ENCODE measurements around the gene AK5. TPM values are rescaled to one million over a fixed set of nuclear protein-coding genes. Genes with fewer than 3 reads are reported as not detected.

AK5 gene
- total and polyA plus RNA-seq, 2 donors (not counting 1 experiment from before 2014, with no cell fraction given) = 0.18 TPM; not detected in 1

DNA sequence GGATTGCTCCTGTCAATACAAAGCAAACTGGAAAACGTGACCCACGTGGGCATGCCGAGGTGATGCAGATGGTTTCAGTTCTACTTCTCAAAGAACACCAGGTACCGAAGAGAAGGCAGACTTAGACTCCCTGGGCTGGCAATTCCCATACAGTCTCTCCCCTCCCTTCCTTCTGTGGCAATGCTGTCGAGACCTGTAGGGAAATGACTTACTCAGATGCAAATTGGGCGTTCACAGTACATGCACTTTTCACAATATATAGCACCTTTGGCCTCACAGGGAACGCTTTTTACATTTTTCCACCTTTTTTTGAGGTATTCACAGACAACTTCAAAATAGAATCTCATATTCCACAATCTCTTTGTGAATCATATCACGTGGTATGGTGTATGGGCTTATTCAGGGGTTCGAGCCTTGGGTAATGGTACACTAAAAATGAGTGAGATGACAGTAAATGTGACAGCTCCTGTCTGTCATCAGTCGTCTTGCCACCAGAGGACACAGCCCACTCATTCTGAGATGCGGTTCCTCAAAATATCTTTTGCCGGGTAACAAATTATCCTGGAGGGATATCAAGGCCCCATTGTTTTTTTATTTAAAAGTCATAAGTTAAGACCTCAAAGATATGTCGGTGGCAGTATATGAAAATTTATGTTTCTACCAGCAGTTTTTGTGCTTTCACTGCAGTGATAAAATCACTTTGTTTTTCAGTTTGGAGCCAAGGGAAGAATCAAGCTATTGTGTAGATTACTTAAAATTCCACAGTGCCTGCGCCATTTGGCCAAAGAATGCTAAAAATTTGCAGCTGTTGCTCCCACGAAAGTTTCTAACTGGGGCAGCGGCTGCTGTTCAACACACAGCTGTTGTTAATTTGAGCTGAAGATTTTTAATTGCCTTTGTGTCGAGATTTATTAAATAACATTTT lies 232.3 kb downstream of the AK5 start:
- no peaks in the 10 kb centered on the region for H3K79me2 ChIP-seq (ENCODE audit: control insufficient read depth, insufficient read depth, low read length)
- no peak overlapping the region for H3K4me2 ChIP-seq (replicated peaks; ENCODE audit: low read depth, low read length, poor library complexity, severe bottlenecking)
- no peak overlapping the region for H3K4me3 ChIP-seq (ENCODE audit: control extremely low read depth in 1 of 5, extremely low read depth in 1 of 5, insufficient read depth in 1 of 5, low read depth in 2 of 5, low read length in 4 of 5)
- no peak overlapping the region for H3K27ac ChIP-seq (ENCODE audit: low read length in 2 of 2)
- TF ChIP-seq, protein P1, sequence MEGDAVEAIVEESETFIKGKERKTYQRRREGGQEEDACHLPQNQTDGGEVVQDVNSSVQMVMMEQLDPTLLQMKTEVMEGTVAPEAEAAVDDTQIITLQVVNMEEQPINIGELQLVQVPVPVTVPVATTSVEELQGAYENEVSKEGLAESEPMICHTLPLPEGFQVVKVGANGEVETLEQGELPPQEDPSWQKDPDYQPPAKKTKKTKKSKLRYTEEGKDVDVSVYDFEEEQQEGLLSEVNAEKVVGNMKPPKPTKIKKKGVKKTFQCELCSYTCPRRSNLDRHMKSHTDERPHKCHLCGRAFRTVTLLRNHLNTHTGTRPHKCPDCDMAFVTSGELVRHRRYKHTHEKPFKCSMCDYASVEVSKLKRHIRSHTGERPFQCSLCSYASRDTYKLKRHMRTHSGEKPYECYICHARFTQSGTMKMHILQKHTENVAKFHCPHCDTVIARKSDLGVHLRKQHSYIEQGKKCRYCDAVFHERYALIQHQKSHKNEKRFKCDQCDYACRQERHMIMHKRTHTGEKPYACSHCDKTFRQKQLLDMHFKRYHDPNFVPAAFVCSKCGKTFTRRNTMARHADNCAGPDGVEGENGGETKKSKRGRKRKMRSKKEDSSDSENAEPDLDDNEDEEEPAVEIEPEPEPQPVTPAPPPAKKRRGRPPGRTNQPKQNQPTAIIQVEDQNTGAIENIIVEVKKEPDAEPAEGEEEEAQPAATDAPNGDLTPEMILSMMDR (IDR thresholded peaks at IDR 0.05) = no peak
- TF ChIP-seq EZH2 (IDR thresholded peaks at IDR 0.05; ENCODE audit: borderline replicate concordance, insufficient read depth, low read depth, low read length, poor library complexity, severe bottlenecking) = no peak
- H3K9ac ChIP-seq (ENCODE audit: low read length) = no peak overlapping the region
- H3K27me3 ChIP-seq (replicated peaks in 1 of 4; ENCODE audit: control extremely low read depth in 1 of 4, control insufficient read depth in 3 of 4, insufficient read depth in 4 of 4, low read length in 3 of 4) = peaks cover 0 to 3% (median 0%) of the 10 kb centered on the region in 4 experiments
- intact Hi-C loops (cut with micrococcal nuclease) = no loop called here
- POLR2A ChIA-PET = no interaction called here
- H3K36me3 ChIP-seq (replicated peaks in 1 of 2; ENCODE audit: control extremely low read depth in 1 of 2, control insufficient read depth in 1 of 2, extremely low read depth in 1 of 2, insufficient read depth in 2 of 2, low read length in 1 of 2) = no peaks in the 10 kb centered on the region
- no peaks in the 10 kb centered on the region for H4K20me1 ChIP-seq (ENCODE audit: control insufficient read depth, insufficient read depth, low read length, poor library complexity, severe bottlenecking)
- Mint-ChIP-seq H3K27me3 (peaks cover 7% of the 10 kb centered on the region), H3K9me3 (ENCODE audit: insufficient read depth) (no peaks in the 10 kb centered on the region), H3K4me1 (no peaks in the 10 kb centered on the region), H3K27ac (no peak overlapping the region), H3K4me3 (no peak overlapping the region)
- H2AFZ ChIP-seq (ENCODE audit: insufficient read depth, low read depth, low read length, poor library complexity, severe bottlenecking) = no peak overlapping the region
- no peaks in the 10 kb centered on the region for H3K4me1 ChIP-seq (ENCODE audit: control insufficient read depth in 2 of 2, insufficient read depth in 2 of 2, low read length in 2 of 2)
- WGBS (ENCODE audit: insufficient coverage) = 81% methylated on average over 9 of the region's 17 CpGs
- CTCF ChIA-PET = interaction anchor here (2.4 kb wide), 1 partner anchor 19 kb away, joined by 6 read pairs; no protein-coding TSS in a partner anchor
- no peak for ATAC-seq (ENCODE audit: low read depth)
- no peak for DNase-seq
- H3K9me3 ChIP-seq (ENCODE audit: control extremely low read depth in 1 of 3, control insufficient read depth in 2 of 3, insufficient read depth in 1 of 3, low read length in 2 of 3) = peaks cover 0 to 6% (median 0%) of the 10 kb centered on the region in 3 donors

Data from B cell (primary cell).